SU-DHL-6 (cell line): ENCODE results near the gene NRARP.

Experiments used
- CTCF ChIP-seq: fragments of 200-600 bp; sonication (generic); IDR thresholded peaks from one replicate; pipeline ENCODE4 v1.5.1; 2017; ENCODE audit warnings: antibody characterized with exemption, mild to moderate bottlenecking, low read length, moderate library complexity; ENCODE audit not compliant: insufficient read depth, poor library complexity, severe bottlenecking
- EZH2phosphoT487 ChIP-seq: fragments of 200-600 bp; sonication (generic), shearing (Covaris generic); conservative IDR thresholded peaks from 2 replicates; pipeline ENCODE4 v1.6.1; 2018; ENCODE audit warnings: mild to moderate bottlenecking, antibody characterized with exemption, low read length, moderate library complexity, mixed read lengths

- TF ChIP-seq CTCF, result no peak
- TF ChIP-seq EZH2phosphoT487, result no peak
Observed at GRCh38 chr9:137262909-137263285, 39.2 kb downstream of the NRARP start.
